ENCODE data around the gene KPNA3.

Gene KPNA3

GRCh38 chr13:49669735-49670309 lies 122.7 kb downstream of the KPNA3 start:
- Histone ChIP-seq H4K20me1 (ENCODE audit: insufficient read depth, low read length, poor library complexity, severe bottlenecking) (peaks cover 19% of the 10 kb centered on the region), H3K9me3 (ENCODE audit: insufficient read depth, low read depth, low read length) (no peaks in the 10 kb centered on the region), H3K79me2 (ENCODE audit: insufficient read depth, low read length) (peaks cover 10% of the 10 kb centered on the region; the same call in 1 of the 2 replicates), H3K9me2 (replicated peaks; ENCODE audit: low read depth, low read length) (no peaks in the 10 kb centered on the region), H2AFZ (ENCODE audit: low read length) (no peak overlapping the region), H3K4me2 (ENCODE audit: low read depth, low read length, poor library complexity, severe bottlenecking) (no peak overlapping the region), H3K4me1 (ENCODE audit: insufficient read depth, low read length, poor library complexity, severe bottlenecking) (no peaks in the 10 kb centered on the region), H3K36me3 (ENCODE audit: insufficient read depth, low read length) (peaks cover 26% of the 10 kb centered on the region; the same call in 1 of the 2 replicates), H3K4me3 (ENCODE audit: low read length, poor library complexity, severe bottlenecking) (no peak overlapping the region), H3K27me3 (ENCODE audit: insufficient read depth, low read length, poor library complexity, severe bottlenecking) (no peaks in the 10 kb centered on the region), H3F3A (ENCODE audit: low read depth) (no peaks in the 10 kb centered on the region), H3K9ac (ENCODE audit: low read depth, low read length, poor library complexity, severe bottlenecking) (no peak overlapping the region)
- TF ChIP-seq CTCF (conservative IDR thresholded peaks at IDR 0.05; ENCODE audit: low read length) = peak; percentile 78
- TF ChIP-seq EZH2phosphoT487 (IDR thresholded peaks at IDR 0.05; ENCODE audit: borderline replicate concordance) = no peak

- no peaks in the 10 kb centered on the region for H3K9me2 ChIP-seq (replicated peaks; ENCODE audit: low read depth, low read length)
- no peak overlapping the region for H2AFZ ChIP-seq (ENCODE audit: low read length)
- H3K9me3 ChIP-seq (ENCODE audit: insufficient read depth, low read depth, low read length) = no peaks in the 10 kb centered on the region
- H4K20me1 ChIP-seq (ENCODE audit: insufficient read depth, low read length, poor library complexity, severe bottlenecking) = peaks cover 19% of the 10 kb centered on the region
- no peak overlapping the region for H3K4me2 ChIP-seq (ENCODE audit: low read depth, low read length, poor library complexity, severe bottlenecking)
- H3K4me3 ChIP-seq (ENCODE audit: low read length, poor library complexity, severe bottlenecking) = no peak overlapping the region
- peaks cover 26% of the 10 kb centered on the region; the same call in 1 of the 2 replicates for H3K36me3 ChIP-seq (ENCODE audit: insufficient read depth, low read length)
- no peaks in the 10 kb centered on the region for H3K27me3 ChIP-seq (ENCODE audit: insufficient read depth, low read length, poor library complexity, severe bottlenecking)
- H3K4me1 ChIP-seq (ENCODE audit: insufficient read depth, low read length, poor library complexity, severe bottlenecking) = no peaks in the 10 kb centered on the region
- no peaks in the 10 kb centered on the region for H3F3A ChIP-seq (ENCODE audit: low read depth)
- H3K9ac ChIP-seq (ENCODE audit: low read depth, low read length, poor library complexity, severe bottlenecking) = no peak overlapping the region
- TF ChIP-seq CTCF (conservative IDR thresholded peaks at IDR 0.05; ENCODE audit: low read length) (no peak), EZH2phosphoT487 (IDR thresholded peaks at IDR 0.05; ENCODE audit: borderline replicate concordance) (no peak)
- H3K79me2 ChIP-seq (ENCODE audit: insufficient read depth, low read length) = no peaks in the 10 kb centered on the region; the same call in 1 of the 2 replicates
Measured at GRCh38 chr13:49667773-49668172, 124.7 kb downstream of the KPNA3 start.

GRCh38 chr13:49664606-49665005 lies 127.9 kb downstream of the KPNA3 start:
- no peaks in the 10 kb centered on the region for H4K20me1 ChIP-seq (ENCODE audit: insufficient read depth, low read length, poor library complexity, severe bottlenecking)
- H2AFZ ChIP-seq (ENCODE audit: low read length) = no peak overlapping the region
- H3K79me2 ChIP-seq (ENCODE audit: insufficient read depth, low read length) = no peaks in the 10 kb centered on the region
- H3K27me3 ChIP-seq (ENCODE audit: insufficient read depth, low read length, poor library complexity, severe bottlenecking) = no peaks in the 10 kb centered on the region
- H3K36me3 ChIP-seq (ENCODE audit: insufficient read depth, low read length) = peaks cover 54% of the 10 kb centered on the region; the same call in 1 of the 2 replicates
- no peaks in the 10 kb centered on the region for H3F3A ChIP-seq (ENCODE audit: low read depth)
- no peak overlapping the region for H3K4me3 ChIP-seq (ENCODE audit: low read length, poor library complexity, severe bottlenecking)
- H3K9me3 ChIP-seq (ENCODE audit: insufficient read depth, low read depth, low read length) = no peaks in the 10 kb centered on the region
- no peaks in the 10 kb centered on the region for H3K4me1 ChIP-seq (ENCODE audit: insufficient read depth, low read length, poor library complexity, severe bottlenecking)
- TF ChIP-seq CTCF (conservative IDR thresholded peaks at IDR 0.05; ENCODE audit: low read length) = no peak
- TF ChIP-seq EZH2phosphoT487 (IDR thresholded peaks at IDR 0.05; ENCODE audit: borderline replicate concordance) = no peak
- H3K9ac ChIP-seq (ENCODE audit: low read depth, low read length, poor library complexity, severe bottlenecking) = no peak overlapping the region
- H3K9me2 ChIP-seq (replicated peaks; ENCODE audit: low read depth, low read length) = no peaks in the 10 kb centered on the region
- H3K4me2 ChIP-seq (ENCODE audit: low read depth, low read length, poor library complexity, severe bottlenecking) = no peak overlapping the region

Measured in Loucy (cell line).